DMS79 treated with DMSO at 0.1 percent for 48 hours (cell line): ENCODE measurements around the gene BUD13.

Source experiments
- DNase-seq: peaks from one replicate; lab custom pipeline; 2025; lab: John Stamatoyannopoulos, UW

The BUD13 gene

GRCh38 chr11:116715383-116715782 lies 57.4 kb downstream of the BUD13 start:
- no peak for DNase-seq

GRCh38 chr11:116714902-116715301 lies 57.9 kb downstream of the BUD13 start:
- DNase-seq = no peak

GRCh38 chr11:116712428-116712827 lies 60.4 kb downstream of the BUD13 start:
- no peak for DNase-seq

- DNase-seq = no peak
Observed at GRCh38 chr11:116710762-116711161, 62.0 kb downstream of the BUD13 start.

GRCh38 chr11:116710001-116710674 lies 62.6 kb downstream of the BUD13 start:
- no peak for DNase-seq

- no peak for DNase-seq
Observed at GRCh38 chr11:116707746-116708145, 65.0 kb downstream of the BUD13 start.

- peak; percentile 72 for DNase-seq
Observed at GRCh38 chr11:116707161-116707629, 65.6 kb downstream of the BUD13 start.

- DNase-seq = peak; percentile 92
Observed at GRCh38 chr11:116703421-116703820, 69.4 kb downstream of the BUD13 start.

- DNase-seq = no peak
Observed at GRCh38 chr11:116702772-116703385, 69.9 kb downstream of the BUD13 start.

GRCh38 chr11:116701876-116702275 lies 70.9 kb downstream of the BUD13 start:
- DNase-seq = no peak

GRCh38 chr11:116701297-116701801 lies 71.4 kb downstream of the BUD13 start:
- DNase-seq = no peak

GRCh38 chr11:116700586-116701220 lies 72.1 kb downstream of the BUD13 start:
- DNase-seq = no peak
